ENCODE data around the gene EPHA1. TPM values are rescaled to one million over a fixed set of nuclear protein-coding genes. Genes with fewer than 3 reads are reported as not detected.

The EPHA1 gene
- total RNA-seq (2014; rRNA removed), result not detected in 2 replicates
- 1.00 TPM for polyA plus RNA-seq (2012)

DNA sequence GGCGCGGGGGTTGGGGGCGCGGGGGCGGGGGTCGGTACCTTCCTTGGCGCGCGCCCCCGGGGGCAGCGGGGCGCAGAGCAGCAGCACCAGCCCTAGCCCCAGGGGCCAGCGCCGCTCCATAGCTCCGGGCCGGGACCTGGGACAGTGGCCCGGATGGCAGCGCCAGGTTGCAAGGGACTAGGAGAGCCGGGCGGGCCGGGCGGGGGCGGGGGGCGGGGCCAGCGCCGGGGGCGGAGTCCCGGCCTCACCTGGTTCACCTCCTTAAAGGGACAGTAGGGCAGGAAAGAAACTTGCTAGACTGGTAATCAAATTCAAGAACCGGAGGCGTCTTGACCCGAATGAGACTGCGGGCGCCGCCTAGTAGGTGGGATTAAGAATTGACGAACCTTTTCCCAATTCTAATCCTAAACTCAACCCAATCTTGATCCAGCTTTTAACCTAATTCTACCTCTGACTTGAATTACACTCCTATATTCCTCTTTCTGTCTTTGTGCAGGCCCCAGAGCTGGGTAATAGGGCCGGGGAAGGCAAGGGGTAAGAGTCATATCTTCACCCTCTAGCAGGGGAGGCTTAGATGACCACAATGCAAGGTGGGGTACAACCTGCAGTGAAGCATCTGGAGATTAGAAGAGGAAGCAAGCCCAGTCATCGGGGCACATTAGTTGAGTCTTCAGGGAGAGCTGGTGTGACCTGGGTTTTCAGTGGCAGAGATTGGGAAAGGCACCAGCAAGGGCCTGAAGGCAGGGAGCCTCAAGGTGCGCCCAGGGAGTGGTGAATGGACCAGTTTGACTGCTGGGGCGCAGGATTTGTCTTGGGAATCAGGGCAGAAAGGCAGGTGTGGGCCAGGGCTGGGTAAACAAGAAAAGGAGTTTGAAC, at the start of gene EPHA1:
EPHA1 (minus strand) TSS at position 171 of the 876 bp plus-strand sequence; CDS start at position 120, 51 bp downstream.
- DNase-seq (ENCODE audit: low read depth), result no peak

DNA sequence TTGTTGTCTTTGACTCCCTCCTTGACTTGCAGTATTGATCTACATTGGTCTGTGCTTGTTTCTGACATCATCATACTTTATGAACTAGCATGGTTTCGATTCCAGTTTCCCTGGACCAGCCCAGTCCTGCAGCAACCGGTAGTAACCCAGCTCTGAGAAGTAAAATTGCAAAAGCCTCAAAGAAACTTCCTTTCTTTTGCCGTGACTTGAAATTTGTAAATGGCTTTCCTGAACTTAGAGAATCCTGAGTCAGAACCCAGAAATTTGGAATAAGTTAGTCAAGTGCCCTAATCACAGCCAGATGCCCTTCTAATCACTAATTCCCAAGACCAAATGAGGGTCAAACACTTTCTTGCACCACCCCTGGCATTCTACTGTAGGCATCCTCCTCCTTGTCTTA, 49.6 kb upstream of the EPHA1 start:
- DNase-seq (ENCODE audit: low read depth), result no peak

DNA sequence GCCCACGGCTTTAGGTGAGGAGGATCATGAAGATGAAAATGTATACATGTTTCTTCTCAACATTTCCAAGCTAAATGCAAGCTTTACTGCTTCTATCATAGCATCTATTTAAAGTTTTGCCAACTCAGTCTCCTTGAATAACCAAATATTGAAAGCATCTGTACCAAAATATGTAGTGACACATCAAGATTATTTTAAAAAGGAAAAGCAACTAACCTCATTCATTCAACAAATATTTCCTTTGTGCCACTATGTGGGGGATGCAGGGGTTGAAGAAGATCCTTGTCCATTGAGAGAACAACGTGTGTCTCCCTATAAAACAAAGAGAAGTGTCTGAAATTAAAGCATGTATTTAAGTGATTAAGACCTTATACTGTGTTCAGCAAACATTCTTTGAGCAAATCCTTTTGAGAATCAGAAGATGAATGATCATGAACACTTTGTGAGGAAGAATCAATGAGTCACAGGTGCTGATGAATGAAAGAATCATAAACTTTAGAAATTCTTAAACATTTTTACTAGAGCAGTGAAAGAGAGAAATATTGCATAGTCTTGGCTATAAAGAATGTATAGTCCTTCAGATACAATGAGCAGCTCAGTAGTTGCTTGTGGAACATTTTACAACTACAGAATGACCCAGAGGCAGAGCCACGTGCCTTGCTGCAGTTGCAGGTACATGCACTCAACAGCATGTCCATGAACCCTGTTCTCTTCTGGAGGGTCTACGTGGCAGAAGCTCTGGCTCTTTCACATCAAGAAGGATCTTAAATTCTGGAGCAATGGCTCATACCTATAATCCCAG, 48.5 kb upstream of the EPHA1 start:
- DNase-seq (ENCODE audit: low read depth), result no peak

DNA sequence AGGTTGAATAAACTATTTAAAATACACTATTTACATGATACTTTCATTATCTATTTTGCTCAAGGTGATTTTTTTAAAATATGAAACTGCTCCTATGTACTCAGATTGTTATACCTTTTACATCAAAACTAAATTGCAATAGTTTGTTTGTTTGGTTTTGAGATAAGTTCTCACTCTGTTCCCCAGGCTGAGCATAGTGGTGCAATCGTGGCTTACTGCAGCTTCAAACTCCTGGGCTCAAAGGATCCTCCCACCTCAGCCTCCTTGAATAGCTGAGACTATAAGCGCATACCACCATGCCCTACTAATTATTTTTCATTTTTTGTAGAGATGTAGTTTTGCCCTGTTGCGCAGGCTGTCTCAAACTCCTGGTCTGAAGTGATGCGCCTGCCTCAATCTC, 47.3 kb upstream of the EPHA1 start:
- no peak for DNase-seq (ENCODE audit: low read depth)

DNA sequence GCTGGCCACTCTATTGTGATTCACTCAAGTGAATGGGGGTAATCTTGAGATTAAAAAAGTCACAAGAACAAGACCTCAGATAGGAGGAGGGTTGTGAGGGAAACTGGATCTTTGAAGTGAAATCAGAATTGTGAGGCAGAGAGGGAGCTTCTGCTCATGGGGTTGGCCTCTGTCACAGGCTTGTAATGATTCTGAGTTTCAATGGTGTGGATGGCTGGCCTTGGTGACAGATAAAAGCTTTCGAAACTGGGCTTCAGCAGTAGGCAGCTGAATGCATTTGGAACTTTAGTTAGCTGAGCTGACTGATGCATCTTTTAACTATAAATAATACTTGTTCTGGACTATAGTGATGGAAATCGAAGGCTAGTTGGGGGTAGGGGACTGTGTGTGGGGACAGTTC, 46.8 kb upstream of the EPHA1 start:
- no peak for DNase-seq (ENCODE audit: low read depth)

DNA sequence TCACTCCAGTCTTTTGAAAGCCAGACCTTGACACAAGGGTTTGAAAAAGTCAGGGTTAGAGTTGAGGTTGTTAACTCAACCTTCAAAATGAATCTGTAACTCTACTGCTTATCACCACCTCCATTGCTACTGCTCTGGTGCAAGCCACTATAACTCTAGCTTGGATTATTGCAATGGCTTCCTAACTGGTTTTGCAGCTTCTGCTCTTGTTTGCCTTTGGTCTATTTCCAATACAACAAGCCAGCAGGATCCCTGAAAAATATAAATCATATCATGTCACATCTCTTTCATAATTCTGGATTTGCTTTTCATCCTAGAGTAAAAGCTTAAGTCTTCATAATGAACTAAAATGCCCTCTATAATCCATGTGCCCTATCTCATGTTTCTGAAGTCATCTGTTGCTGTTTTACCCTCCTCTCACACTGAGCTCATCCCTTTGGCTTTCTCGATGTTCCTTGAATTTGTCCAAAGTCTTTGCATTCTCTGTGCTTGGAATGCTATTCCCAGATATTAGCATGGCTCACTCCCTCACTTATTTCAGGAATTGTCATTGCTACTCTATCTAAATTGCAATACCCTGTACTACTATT, 45.5 kb upstream of the EPHA1 start:
- DNase-seq (ENCODE audit: low read depth), result no peak

GRCh38 chr7:143452495-143452894, 43.8 kb upstream of the EPHA1 start:
- no peak for DNase-seq (ENCODE audit: low read depth)

DNA sequence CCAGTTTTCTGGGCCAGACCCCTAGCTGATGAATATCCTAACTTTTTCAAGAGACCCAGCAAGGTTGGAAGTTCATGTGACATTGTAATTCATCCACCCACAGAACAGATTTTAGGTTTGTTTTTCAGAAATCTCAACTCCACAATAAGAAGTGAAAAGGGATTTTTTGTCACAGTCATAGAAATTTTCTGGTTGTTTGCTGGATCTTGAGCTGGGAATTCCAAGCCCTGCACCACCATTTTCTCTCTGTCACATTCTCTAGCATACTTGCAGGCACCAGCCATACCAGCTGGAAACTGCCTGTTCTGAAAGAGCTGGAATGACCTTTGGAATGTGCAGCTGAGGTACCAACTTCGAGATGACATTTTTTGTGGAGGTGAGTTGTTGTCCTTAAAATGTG, 43.1 kb upstream of the EPHA1 start:
- DNase-seq (ENCODE audit: low read depth), result no peak

- DNase-seq (ENCODE audit: low read depth), result no peak
Observed at GRCh38 chr7:143451122-143451521, 42.5 kb upstream of the EPHA1 start.

- DNase-seq (ENCODE audit: low read depth), result no peak
Observed at GRCh38 chr7:143449793-143450192, 41.1 kb upstream of the EPHA1 start.

DNA sequence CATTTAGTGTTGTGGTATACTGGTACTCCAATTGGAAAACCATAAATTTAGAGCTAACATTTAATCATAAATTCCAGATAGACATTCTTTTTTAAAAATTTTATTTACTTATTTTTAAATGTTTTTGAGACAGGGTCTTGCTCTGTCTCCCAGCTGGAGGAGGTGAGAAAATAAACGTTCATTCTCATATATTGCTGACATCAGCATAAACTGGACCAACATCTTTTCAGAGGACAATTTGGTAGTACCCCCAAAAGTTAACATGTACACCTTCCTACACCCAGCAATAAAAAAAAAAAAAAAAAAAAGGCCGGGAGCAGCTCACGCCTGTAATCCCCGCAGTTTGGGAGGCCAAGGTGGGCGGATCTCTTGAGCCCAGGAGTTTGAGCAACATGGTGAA, 39.8 kb upstream of the EPHA1 start:
- DNase-seq (ENCODE audit: low read depth), result no peak

- no peak for DNase-seq (ENCODE audit: low read depth)
Observed at GRCh38 chr7:143447466-143447865, 38.8 kb upstream of the EPHA1 start.

DNA sequence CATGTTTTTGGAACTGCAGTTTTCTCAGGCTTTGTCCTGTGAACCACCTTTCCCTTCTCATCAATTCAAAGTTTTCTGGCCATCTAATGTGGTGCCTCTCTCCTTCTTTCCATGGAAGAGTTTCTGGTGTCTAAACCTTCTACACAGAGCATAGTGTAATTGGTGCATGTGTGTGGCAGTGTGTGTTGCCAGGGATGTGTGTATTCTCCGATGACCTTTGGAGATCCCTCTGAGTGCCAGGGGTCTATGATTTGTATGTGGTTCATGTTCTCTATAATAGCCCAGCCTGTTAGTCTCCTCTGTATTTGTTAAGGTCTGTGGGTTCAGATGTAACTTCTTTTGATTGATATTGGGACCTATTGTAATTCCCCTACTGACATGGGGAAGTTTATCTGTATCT, 36.1 kb upstream of the EPHA1 start:
- DNase-seq (ENCODE audit: low read depth), result no peak

- no peak for DNase-seq (ENCODE audit: low read depth)
Observed at GRCh38 chr7:143444063-143444782, 35.6 kb upstream of the EPHA1 start.

GRCh38 chr7:143443153-143443552, 34.5 kb upstream of the EPHA1 start, which contains the start of gene TAS2R60:
Gene TAS2R60, plus strand, starts transcription at chr7:143443453. Its CDS starts 0 bp downstream, at chr7:143443453.
- DNase-seq (ENCODE audit: low read depth), result no peak

DNA sequence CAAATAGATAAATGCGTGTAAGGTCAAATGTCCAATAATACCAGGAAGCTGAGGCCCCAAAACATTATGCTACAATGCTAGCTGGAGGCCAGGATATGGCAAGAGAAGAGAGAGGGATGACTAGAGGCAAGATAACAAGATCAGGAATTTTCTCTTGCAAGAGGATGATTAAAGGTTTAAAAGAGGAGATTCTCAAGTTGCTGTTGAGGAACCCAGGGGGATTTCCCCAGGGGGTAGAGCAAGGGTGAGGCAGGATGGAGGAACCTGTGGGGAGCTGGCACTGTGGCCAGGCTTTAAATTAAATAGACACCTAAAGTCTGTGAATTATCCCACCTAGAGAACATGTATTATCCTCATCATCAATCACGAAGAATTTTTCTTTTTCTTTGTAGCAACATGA, 31.2 kb upstream of the EPHA1 start:
- no peak for DNase-seq (ENCODE audit: low read depth)

DNA sequence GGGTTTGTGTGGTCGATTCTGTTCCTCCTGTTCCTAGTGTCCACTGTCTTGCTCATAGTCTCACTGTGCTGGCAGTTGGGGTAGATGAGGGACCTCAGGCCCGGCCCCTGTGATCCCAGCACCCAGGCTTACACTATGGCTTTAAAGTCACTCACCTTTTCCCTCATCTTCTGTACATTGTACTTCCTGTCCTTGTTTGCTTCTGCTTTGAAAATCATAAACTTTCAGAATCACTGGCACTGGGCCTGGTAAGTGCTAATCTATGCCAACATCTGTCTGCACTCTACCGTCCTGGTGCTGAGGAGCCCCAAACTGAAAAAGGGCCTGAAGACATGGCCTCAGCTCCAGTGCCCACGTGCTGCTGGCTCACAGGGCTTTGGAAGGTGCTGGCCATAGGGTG, 28.9 kb upstream of the EPHA1 start:
- DNase-seq (ENCODE audit: low read depth), result no peak

GRCh38 chr7:143436325-143436946, 27.8 kb upstream of the EPHA1 start:
- no peak for DNase-seq (ENCODE audit: low read depth)

- no peak for DNase-seq (ENCODE audit: low read depth)
Observed at GRCh38 chr7:143435266-143435665, 26.6 kb upstream of the EPHA1 start.

- peak; percentile 77 for DNase-seq (ENCODE audit: low read depth)
Observed at GRCh38 chr7:143434660-143435059, 26.0 kb upstream of the EPHA1 start.

DNA sequence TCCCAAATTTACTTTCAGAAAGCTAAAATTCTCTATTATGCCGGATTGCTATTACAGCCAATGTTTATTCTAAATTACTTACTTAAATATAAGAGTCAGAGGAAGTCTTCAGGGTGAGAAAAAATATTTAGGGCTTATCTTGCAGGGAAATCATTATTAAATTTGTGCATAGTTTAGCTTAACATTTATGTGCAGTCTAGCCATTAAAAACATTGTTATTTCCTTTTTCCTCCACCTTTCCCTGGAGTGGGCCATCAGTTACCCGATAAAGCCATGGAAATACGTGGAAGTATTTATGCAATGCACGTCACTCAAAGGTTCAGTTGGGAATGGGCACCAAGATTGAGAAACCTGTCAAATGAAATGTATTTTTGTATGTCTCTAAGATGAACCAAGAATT, 25.1 kb upstream of the EPHA1 start:
- no peak for DNase-seq (ENCODE audit: low read depth)
